SK-N-MC (cell line): ENCODE measurements around the gene SLC4A2.

Experiments used
- DNase-seq: peaks from one replicate; pipeline ENCODE4 v3.0.0-alpha.2; 2011; ENCODE audit warnings: low read depth, low spot score
- H3K27ac ChIP-seq: fragments of 200-600 bp; sonication (generic); 2 replicates; pipeline ENCODE4 v1.5.1; 2016; ENCODE audit warnings: mixed run types
- H3K36me3 ChIP-seq: fragments of 200-600 bp; sonication (generic); 2 replicates; pipeline ENCODE4 v1.6.1; 2017; ENCODE audit warnings: antibody characterized with exemption, low read length, mixed read lengths; ENCODE audit not compliant: insufficient read depth
- H3K4me3 ChIP-seq: fragments of 200-600 bp; sonication (generic); 2 replicates; pipeline ENCODE4 v1.5.1; 2016
- H3K9ac ChIP-seq: fragments of 200-600 bp; sonication (generic); 2 replicates; pipeline ENCODE4 v1.8.0; 2017; ENCODE audit warnings: mixed run types, mixed read lengths; ENCODE audit not compliant: insufficient read length
- H3K9me3 ChIP-seq: fragments of 200-600 bp; sonication (generic); 2 replicates; pipeline ENCODE4 v1.6.1; 2017; ENCODE audit warnings: low read depth, mild to moderate bottlenecking, antibody characterized with exemption, low read length, moderate library complexity, mixed read lengths
- EZH2 ChIP-seq: fragments of 200-600 bp; sonication (generic); IDR thresholded peaks from one replicate; pipeline ENCODE4 v1.6.1; 2017; ENCODE audit warnings: antibody characterized with exemption
- FOXP2 ChIP-seq: optimal IDR thresholded peaks from 2 replicates; pipeline ENCODE3; 2011; ENCODE audit warnings: mild to moderate bottlenecking, moderate library complexity; ENCODE audit not compliant: insufficient read depth; ENCODE audit errors: extremely low read length, control extremely low read depth
- POLR2AphosphoS5 ChIP-seq: IDR thresholded peaks from 2 replicates; pipeline ENCODE4 v1.6.1; 2012; ENCODE audit warnings: mild to moderate bottlenecking, low read depth, low read length, borderline replicate concordance

Gene SLC4A2

DNA sequence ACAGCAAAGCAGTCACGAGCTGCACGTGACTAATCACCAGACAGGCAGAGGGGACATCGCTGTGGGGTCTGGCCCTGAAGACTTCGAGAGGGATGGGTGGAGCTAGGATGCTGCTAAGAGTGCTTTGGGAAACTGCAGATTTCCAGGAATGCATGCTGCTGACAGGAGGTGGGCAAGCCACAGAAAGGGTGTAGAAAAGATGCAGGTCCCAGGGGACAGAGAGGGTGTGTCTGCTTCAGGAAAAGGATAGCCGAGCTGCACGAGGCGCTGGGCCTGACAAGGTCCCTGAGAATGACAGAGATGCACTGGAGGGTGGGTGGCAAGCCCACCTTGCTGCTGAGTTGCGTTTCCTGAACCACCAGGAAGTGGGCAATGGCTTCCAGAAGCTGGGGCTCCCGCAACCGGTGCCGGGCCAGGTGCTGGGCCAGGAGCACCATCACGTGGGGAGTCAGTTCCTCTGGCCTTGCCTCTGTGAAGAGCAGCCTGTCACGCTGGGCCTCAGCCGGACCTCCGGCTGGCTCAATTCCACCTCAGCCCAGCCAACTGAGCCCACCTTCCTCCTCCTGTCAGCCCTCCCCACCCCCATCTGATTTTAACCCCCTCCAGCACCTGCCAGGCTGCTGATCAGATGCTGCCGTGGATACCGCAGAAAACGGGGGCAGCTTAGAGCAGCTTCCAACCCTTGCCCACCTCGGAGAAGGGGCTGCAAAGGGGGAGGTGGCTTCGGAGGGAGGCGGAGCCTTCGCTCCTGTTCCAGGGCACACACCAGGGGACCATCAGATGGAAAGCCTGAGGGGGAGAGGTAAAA lies 19.0 kb downstream of the SLC4A2 start:
- Histone ChIP-seq H3K27ac (peak overlapping the region; percentile 42; the same call in 1 of the 2 replicates), H3K4me3 (no peak overlapping the region; the same call in 1 of the 2 replicates), H3K9me3 (no peaks in the 10 kb centered on the region), H3K9ac (no peak overlapping the region), H3K36me3 (peaks cover 22% of the 10 kb centered on the region; the same call in 1 of the 2 replicates)
- DNase-seq = no peak
- peak; percentile 41; the same call in 1 of the 2 replicates for TF ChIP-seq POLR2AphosphoS5
- no peak for TF ChIP-seq FOXP2
- no peak for TF ChIP-seq EZH2

DNA sequence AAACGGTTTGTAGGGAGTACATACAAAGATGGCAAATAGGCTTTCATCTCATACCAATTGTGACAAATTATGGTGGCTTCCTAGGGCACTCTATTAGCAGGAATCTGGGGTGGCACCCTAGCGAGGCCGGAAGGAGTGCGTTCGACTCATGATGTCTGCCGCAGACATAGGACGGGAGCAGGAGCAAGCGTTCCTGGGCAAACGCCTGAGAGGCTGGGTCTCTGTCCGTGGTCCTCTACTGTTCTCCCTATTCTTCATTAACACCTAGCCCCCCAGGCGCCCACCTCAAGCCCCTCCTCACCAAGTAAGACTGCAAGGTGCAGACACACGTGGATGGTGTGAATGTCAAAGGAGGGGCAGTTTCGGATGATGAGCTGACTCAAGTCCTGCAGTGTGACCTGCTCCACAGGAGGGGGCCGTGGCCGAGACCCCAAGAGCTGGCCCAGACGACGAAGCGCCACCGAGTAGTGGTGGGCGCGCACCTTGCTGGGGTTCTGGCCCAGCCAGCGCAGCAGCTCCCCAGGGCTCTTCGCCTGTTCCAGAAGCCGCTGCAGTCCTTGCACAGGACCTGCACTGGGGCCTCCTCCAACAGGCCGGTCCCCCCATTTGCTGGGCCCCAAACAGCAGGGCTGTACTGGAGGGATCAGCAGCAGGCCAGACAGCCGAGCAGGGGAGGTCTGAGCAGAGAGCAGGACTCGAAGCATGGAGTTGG lies 20.0 kb downstream of the SLC4A2 start:
- DNase-seq = no peak
- H3K27ac ChIP-seq = no peak overlapping the region
- no peaks in the 10 kb centered on the region for H3K9me3 ChIP-seq
- H3K4me3 ChIP-seq = peak overlapping the region; percentile 97
- no peak for TF ChIP-seq FOXP2
- TF ChIP-seq EZH2 = no peak
- TF ChIP-seq POLR2AphosphoS5 = no peak
- peak overlapping the region; percentile 97 for H3K9ac ChIP-seq
- peaks cover 14% of the 10 kb centered on the region; the same call in 1 of the 2 replicates for H3K36me3 ChIP-seq

GRCh38 chr7:151080067-151080521 lies 20.7 kb downstream of the SLC4A2 start:
- Histone ChIP-seq H3K4me3 (peak overlapping the region; percentile 97), H3K36me3 (peaks cover 9% of the 10 kb centered on the region; the same call in 1 of the 2 replicates), H3K9me3 (no peaks in the 10 kb centered on the region), H3K27ac (peak overlapping the region; percentile 83), H3K9ac (peak overlapping the region; percentile 97)
- TF ChIP-seq EZH2 = no peak
- no peak for DNase-seq

GRCh38 chr7:151080522-151081169 lies 21.3 kb downstream of the SLC4A2 start, which contains the start of gene FASTK:
Gene FASTK (minus strand): TSS chr7:151080809. CDS start chr7:151080766, 43 bp downstream.
- DNase-seq = no peak
- H3K36me3 ChIP-seq = peaks cover 7% of the 10 kb centered on the region; the same call in 1 of the 2 replicates

DNA sequence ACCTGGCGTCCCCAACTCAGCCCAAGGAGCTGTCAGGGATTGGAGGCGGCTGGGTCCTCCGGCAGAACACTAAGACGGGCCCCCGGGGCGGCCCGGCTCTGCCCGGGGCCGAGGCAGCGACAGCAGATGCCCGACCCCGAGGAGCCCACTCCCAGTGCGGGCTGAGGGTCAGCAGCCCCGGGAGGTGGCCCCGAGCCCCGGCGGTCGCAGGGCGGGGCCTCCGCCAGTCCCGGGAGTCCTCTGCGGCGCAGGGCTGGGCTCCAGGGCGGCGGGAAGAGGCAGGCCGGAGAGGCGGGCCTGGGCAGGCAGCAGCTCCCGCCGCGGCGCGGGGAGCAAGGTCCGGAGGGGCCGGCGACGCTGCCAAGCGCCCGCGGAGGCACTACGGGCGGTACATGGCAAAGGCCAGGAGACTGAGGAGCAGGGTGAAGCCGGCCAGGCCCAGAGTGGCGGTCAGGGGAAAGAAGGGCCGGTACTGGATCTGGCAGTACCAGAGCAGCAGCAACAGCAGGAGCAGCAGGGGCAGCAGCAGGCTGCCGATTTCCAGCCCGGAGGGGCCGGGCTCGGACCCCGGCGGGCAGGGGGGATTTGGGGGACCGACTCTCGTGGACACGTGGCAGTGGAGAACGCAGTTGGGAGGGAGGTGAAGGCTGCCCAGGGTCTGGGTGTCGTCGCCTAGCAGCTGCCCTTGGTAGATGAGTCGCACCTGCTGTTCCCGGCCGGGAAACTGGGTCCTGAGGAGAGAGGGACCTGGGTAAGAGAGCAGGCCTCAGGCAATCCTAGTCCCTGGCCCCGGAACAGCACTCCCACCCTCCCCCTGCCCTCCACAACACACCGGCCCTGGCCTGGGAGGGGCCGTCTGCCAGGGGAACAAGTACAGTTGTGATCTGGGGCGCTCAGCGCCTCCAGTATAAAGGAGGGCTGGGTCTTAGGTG lies 22.0 kb downstream of the SLC4A2 start:
- Histone ChIP-seq H3K4me3 (peak overlapping the region; percentile 97), H3K9me3 (no peaks in the 10 kb centered on the region), H3K9ac (peak overlapping the region; percentile 97), H3K27ac (peak overlapping the region; percentile 83), H3K36me3 (no peaks in the 10 kb centered on the region; the same call in 1 of the 2 replicates)
- no peak for DNase-seq
- TF ChIP-seq FOXP2 = no peak
- TF ChIP-seq EZH2 = no peak

More at GRCh38 chr7:151080522-151081169, 21.3 kb downstream of the SLC4A2 start, which contains the start of gene FASTK:
- Histone ChIP-seq H3K4me3 (peak within 1 kb of the TSS; percentile 97), H3K9ac (peak within 1 kb of the TSS; percentile 97), H3K27ac (peak within 1 kb of the TSS; percentile 83), H3K9me3 (no peaks in the 10 kb centered on the region)
- TF ChIP-seq FOXP2 (peak; percentile 67), EZH2 (no peak), POLR2AphosphoS5 (peak; percentile 92)

GRCh38 chr7:151082141-151083070 lies 23.0 kb downstream of the SLC4A2 start:
- H3K27ac ChIP-seq = peak overlapping the region; percentile 4
- TF ChIP-seq FOXP2 (no peak), POLR2AphosphoS5 (no peak), EZH2 (no peak)

GRCh38 chr7:151083071-151083823 lies 23.9 kb downstream of the SLC4A2 start, which contains the start of gene TMUB1:
Gene TMUB1 (minus strand): TSS chr7:151083493. CDS start chr7:151082563, 930 bp downstream.
- Histone ChIP-seq H3K27ac (peak within 1 kb of the TSS; percentile 4), H3K9ac (peak within 1 kb of the TSS; percentile 81), H3K9me3 (no peaks in the 10 kb centered on the region), H3K4me3 (peak within 1 kb of the TSS; percentile 97), H3K36me3 (no peaks in the 10 kb centered on the region)
- TF ChIP-seq POLR2AphosphoS5 (peak; percentile 49; the same call in 1 of the 2 replicates), FOXP2 (no peak), EZH2 (no peak)
- DNase-seq = no peak

More at GRCh38 chr7:151082141-151083070, 23.0 kb downstream of the SLC4A2 start:
- no peaks in the 10 kb centered on the region for H3K9me3 ChIP-seq
- peak overlapping the region; percentile 97 for H3K9ac ChIP-seq
- H3K36me3 ChIP-seq = no peaks in the 10 kb centered on the region
- DNase-seq = no peak
- peak overlapping the region; percentile 97 for H3K4me3 ChIP-seq
